SK-N-SH (cell line): Measurements from ENCODE around the gene CST6. TPM values are rescaled to one million over a fixed set of nuclear protein-coding genes. Genes with fewer than 3 reads are reported as not detected.

Experiments
- CTCF ChIA-PET: fragments of 300-600, 350-600 bp; formaldehyde crosslinking; extraction: SDS; loops from one replicate; lab custom pipeline; 2021; lab: Yijun Ruan, JAX
- POLR2A ChIA-PET: fragments of 350-600 bp; sonication (Branson Sonifier 250); formaldehyde crosslinking; extraction: SDS; loops from one replicate; lab custom pipeline; 2020; ENCODE audit warnings: antibody characterized with exemption, inconsistent platforms; lab: Yijun Ruan, JAX
- DNase-seq: peaks from one replicate; pipeline ENCODE4 v3.0.0; 2012
- H2AFZ ChIP-seq: fragments of 200-600 bp; sonication (generic); 2 replicates; pipeline ENCODE4 v1.8.1; 2016; ENCODE audit warnings: antibody characterized with exemption, mild to moderate bottlenecking, low read depth
- H3F3A ChIP-seq: fragments of 200-600 bp; sonication (generic); replicated peaks from 2 replicates; pipeline ENCODE3; 2016; ENCODE audit warnings: antibody characterized with exemption, mild to moderate bottlenecking; ENCODE audit not compliant: insufficient read depth
- H3K27ac ChIP-seq, 2 experiments: fragments of 200-500 bp in 1 of 2; fragments of 200-600 bp in 1 of 2; sonication (Bioruptor generic) in 1 of 2; sonication (generic), shearing (Covaris generic) in 1 of 2; 2 replicates each; pipeline versions ENCODE4 v1.5.1 to v1.6.1; 2014 to 2016; ENCODE audit warnings: low read depth in 2 of 2, inconsistent platforms in 1 of 2, low read length in 1 of 2, mild to moderate bottlenecking in 1 of 2, mixed read lengths in 1 of 2
- H3K27me3 ChIP-seq: fragments of 200-600 bp; sonication (generic), shearing (Covaris generic); 2 replicates; pipeline ENCODE4 v1.6.1; 2016; ENCODE audit warnings: mixed run types; ENCODE audit not compliant: insufficient read depth
- H3K36me3 ChIP-seq, 2 experiments: fragments of 200-500 bp in 1 of 2; fragments of 200-600 bp in 1 of 2; sonication (Bioruptor generic) in 1 of 2; sonication (generic) in 1 of 2; replicated peaks in 1 of 2; 2 replicates each; pipeline versions ENCODE3 to v1.5.1; 2014 to 2016; ENCODE audit warnings: low read length in 1 of 2, mild to moderate bottlenecking in 1 of 2; ENCODE audit not compliant: insufficient read depth in 2 of 2, control insufficient read depth in 1 of 2
- H3K4me1 ChIP-seq, 2 experiments: fragments of 200-500 bp in 1 of 2; fragments of 200-600 bp in 1 of 2; sonication (Bioruptor generic) in 1 of 2; sonication (generic), shearing (Covaris generic) in 1 of 2; 2 replicates each; pipeline versions ENCODE4 v1.5.1 to v1.6.1; 2014 to 2016; ENCODE audit warnings: low read depth in 1 of 2, low read length in 1 of 2, mixed run types in 1 of 2; ENCODE audit not compliant: insufficient read depth in 2 of 2, control insufficient read depth in 1 of 2
- H3K4me2 ChIP-seq: fragments of 200-600 bp; sonication (generic), shearing (Covaris generic); 2 replicates; pipeline ENCODE4 v1.6.1; 2017; ENCODE audit warnings: mixed run types
- H3K4me3 ChIP-seq, 2 experiments: fragments of 200-500 bp in 1 of 2; fragments of 200-600 bp in 1 of 2; sonication (Bioruptor generic) in 1 of 2; sonication (generic), shearing (Covaris generic) in 1 of 2; 2 replicates each; pipeline versions ENCODE4 v1.5.1 to v1.8.1; 2014 to 2016; ENCODE audit warnings: low read depth in 2 of 2, inconsistent platforms in 1 of 2, low read length in 1 of 2, mild to moderate bottlenecking in 1 of 2, mixed read lengths in 1 of 2, moderate library complexity in 1 of 2
- H3K79me2 ChIP-seq: fragments of 200-600 bp; sonication (generic); 2 replicates; pipeline ENCODE4 v1.8.1; 2017; ENCODE audit warnings: mild to moderate bottlenecking; ENCODE audit not compliant: insufficient read depth
- H3K9ac ChIP-seq: fragments of 200-600 bp; sonication (generic); 2 replicates; pipeline ENCODE4 v1.6.1; 2017; ENCODE audit warnings: mixed run types
- H3K9me2 ChIP-seq: fragments of 200-600 bp; sonication (generic); 2 replicates; pipeline ENCODE4 v1.6.1; 2017; ENCODE audit warnings: mixed run types
- H3K9me3 ChIP-seq: fragments of 200-600 bp; sonication (generic); 2 replicates; pipeline ENCODE4 v1.6.1; 2017; ENCODE audit warnings: mixed run types, mild to moderate bottlenecking, moderate library complexity
- H4K20me1 ChIP-seq: fragments of 200-600 bp; sonication (generic); 2 replicates; pipeline ENCODE4 v1.6.1; 2017; ENCODE audit warnings: mild to moderate bottlenecking, mixed run types; ENCODE audit not compliant: insufficient read depth
- CHD2 ChIP-seq: fragments of 150-350 bp; IDR thresholded peaks from 2 replicates; pipeline ENCODE4 v1.6.1; 2018; ENCODE audit warnings: low read length; ENCODE audit not compliant: partially characterized antibody
- ELF1 ChIP-seq: IDR thresholded peaks from 2 replicates; pipeline ENCODE4 v1.4.0; 2012
- EZH2phosphoT487 ChIP-seq: fragments of 200-600 bp; sonication (generic); IDR thresholded peaks from 2 replicates; pipeline ENCODE4 v1.6.1; 2017; ENCODE audit warnings: low read depth, mixed run types, mild to moderate bottlenecking, antibody characterized with exemption, moderate library complexity, borderline replicate concordance
- FOSL2 ChIP-seq: IDR thresholded peaks from 2 replicates; pipeline ENCODE4 v1.4.0; 2012; ENCODE audit warnings: low read depth, mild to moderate bottlenecking, moderate library complexity, borderline replicate concordance
- FOXM1 ChIP-seq: IDR thresholded peaks from 2 replicates; pipeline ENCODE4 v1.4.0; 2012; ENCODE audit warnings: low read depth, mild to moderate bottlenecking
- GABPA ChIP-seq: IDR thresholded peaks from 2 replicates; pipeline ENCODE4 v1.4.0; 2012; ENCODE audit warnings: low read depth, mild to moderate bottlenecking
- GATA2 ChIP-seq: sonication (generic); formaldehyde crosslinking; IDR thresholded peaks from 2 replicates; pipeline ENCODE4 v1.5.0; 2020; ENCODE audit warnings: mild to moderate bottlenecking, missing genetic modification reagents
- JUND ChIP-seq: IDR thresholded peaks from 2 replicates; pipeline ENCODE4 v1.4.0; 2012
- MEF2A ChIP-seq: IDR thresholded peaks from 2 replicates; pipeline ENCODE4 v1.4.0; 2012; ENCODE audit warnings: low read depth, borderline replicate concordance
- MXI1 ChIP-seq: IDR thresholded peaks from 2 replicates; pipeline ENCODE4 v1.6.1; 2012; ENCODE audit warnings: mild to moderate bottlenecking, low read depth, low read length, improper control_type of control experiment
- NFIC ChIP-seq: IDR thresholded peaks from 2 replicates; pipeline ENCODE4 v1.4.0; 2012; ENCODE audit warnings: borderline replicate concordance
- NRF1 ChIP-seq: IDR thresholded peaks from 2 replicates; pipeline ENCODE4 v1.6.1; 2012; ENCODE audit warnings: low read depth, mild to moderate bottlenecking, low read length
- RFX5 ChIP-seq: IDR thresholded peaks from 2 replicates; pipeline ENCODE4 v1.6.1; 2012; ENCODE audit warnings: mild to moderate bottlenecking, improper control_type of control experiment, low read length
- RXRA ChIP-seq: IDR thresholded peaks from 2 replicates; pipeline ENCODE4 v1.4.0; 2012; ENCODE audit warnings: low read depth, mild to moderate bottlenecking, borderline replicate concordance
- SMC3 ChIP-seq: IDR thresholded peaks from 2 replicates; pipeline ENCODE4 v1.6.1; 2012; ENCODE audit warnings: low read depth, low read length, improper control_type of control experiment
- TEAD4 ChIP-seq: IDR thresholded peaks from 2 replicates; pipeline ENCODE4 v1.4.0; 2012; ENCODE audit warnings: mild to moderate bottlenecking, borderline replicate concordance; ENCODE audit not compliant: insufficient read depth
- WGBS: methylation state at CpG from one replicate; pipeline ENCODE4 v1.1.6; 2017; ENCODE audit warnings: low lambda C conversion rate; 5-methylcytosine and 5-hydroxymethylcytosine counted together
- polyA plus RNA-seq, 3 experiments: library from polyadenylated mRNA; depleted of rRNA; stranded (reverse); fragments of >200 nt; gene quantifications; 2 replicates each; pipeline ENCODE4 v1.2.3, GENCODE V29; 2012
- TF ChIP-seq, protein P1 (sequence below): IDR thresholded peaks from 2 replicates; pipeline ENCODE4 v1.4.0; 2012; ENCODE audit warnings: low read depth
- TF ChIP-seq, protein P2 (sequence below): IDR thresholded peaks from 2 replicates; pipeline ENCODE4; 2012
- TF ChIP-seq, protein P3 (sequence below): fragments of 200-600 bp; sonication (generic); IDR thresholded peaks from 2 replicates; pipeline ENCODE4 v1.6.1; 2017; ENCODE audit warnings: antibody characterized with exemption, mild to moderate bottlenecking, moderate library complexity
- TF ChIP-seq, protein P4 (sequence below): fragments of 150-350 bp; IDR thresholded peaks from 2 replicates; pipeline ENCODE4 v1.6.1; 2016; ENCODE audit warnings: mild to moderate bottlenecking, low read depth, low read length

The CST6 gene
- polyA plus RNA-seq, 1 of the 3 experiments (the other 2 are of a cell fraction) = 0.90 TPM

DNA sequence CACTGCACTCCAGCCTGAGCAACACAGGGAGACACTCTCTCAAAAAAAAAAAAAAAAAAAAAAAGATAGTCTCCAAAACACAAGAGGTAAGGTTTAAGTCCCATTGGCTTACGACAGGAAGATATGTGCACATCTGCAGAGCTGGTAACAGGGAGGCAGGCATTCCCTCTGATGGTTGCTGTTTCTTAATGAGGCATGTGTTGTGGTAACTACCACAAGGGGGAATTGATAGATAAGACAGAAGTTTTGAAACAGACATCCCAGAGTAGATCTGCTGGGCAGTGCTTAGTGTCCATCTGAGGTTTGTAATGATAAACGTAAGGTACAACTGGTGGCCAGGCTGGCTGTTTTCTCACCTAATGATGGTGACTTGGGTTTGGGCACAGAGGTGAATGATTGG lies 14.5 kb upstream of the CST6 start:
- H4K20me1 ChIP-seq = peaks cover 4% of the 10 kb centered on the region; the same call in 1 of the 2 replicates
- no peak overlapping the region for H3K4me2 ChIP-seq
- H3K9me2 ChIP-seq = no peaks in the 10 kb centered on the region
- peaks cover 4 to 6% of the 10 kb centered on the region in 2 experiments; a peak in 3 of 4 replicates for H3K4me1 ChIP-seq
- WGBS = 97% methylated on average over 2 of the region's 2 CpGs
- peaks cover 49% of the 10 kb centered on the region for H3K79me2 ChIP-seq
- no peak overlapping the region for H3K27ac ChIP-seq
- H3K27me3 ChIP-seq = no peaks in the 10 kb centered on the region
- no peaks in the 10 kb centered on the region for H3K9me3 ChIP-seq
- POLR2A ChIA-PET = no interaction called here
- no peak overlapping the region for H2AFZ ChIP-seq
- no peak for DNase-seq
- TF ChIP-seq SMC3 = no peak
- TF ChIP-seq, protein P1, sequence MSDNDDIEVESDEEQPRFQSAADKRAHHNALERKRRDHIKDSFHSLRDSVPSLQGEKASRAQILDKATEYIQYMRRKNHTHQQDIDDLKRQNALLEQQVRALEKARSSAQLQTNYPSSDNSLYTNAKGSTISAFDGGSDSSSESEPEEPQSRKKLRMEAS = no peak
- TF ChIP-seq FOSL2 = no peak
- TF ChIP-seq GATA2 = no peak
- TF ChIP-seq RFX5 = no peak
- no peak for TF ChIP-seq FOXM1
- TF ChIP-seq NFIC = no peak
- TF ChIP-seq, protein P2, sequence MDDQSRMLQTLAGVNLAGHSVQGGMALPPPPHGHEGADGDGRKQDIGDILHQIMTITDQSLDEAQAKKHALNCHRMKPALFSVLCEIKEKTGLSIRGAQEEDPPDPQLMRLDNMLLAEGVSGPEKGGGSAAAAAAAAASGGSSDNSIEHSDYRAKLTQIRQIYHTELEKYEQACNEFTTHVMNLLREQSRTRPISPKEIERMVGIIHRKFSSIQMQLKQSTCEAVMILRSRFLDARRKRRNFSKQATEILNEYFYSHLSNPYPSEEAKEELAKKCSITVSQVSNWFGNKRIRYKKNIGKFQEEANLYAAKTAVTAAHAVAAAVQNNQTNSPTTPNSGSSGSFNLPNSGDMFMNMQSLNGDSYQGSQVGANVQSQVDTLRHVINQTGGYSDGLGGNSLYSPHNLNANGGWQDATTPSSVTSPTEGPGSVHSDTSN = no peak
- no peak for TF ChIP-seq ELF1
- no peak for TF ChIP-seq MXI1
- TF ChIP-seq NRF1 = no peak
- no peak for TF ChIP-seq GABPA
- TF ChIP-seq, protein P3, sequence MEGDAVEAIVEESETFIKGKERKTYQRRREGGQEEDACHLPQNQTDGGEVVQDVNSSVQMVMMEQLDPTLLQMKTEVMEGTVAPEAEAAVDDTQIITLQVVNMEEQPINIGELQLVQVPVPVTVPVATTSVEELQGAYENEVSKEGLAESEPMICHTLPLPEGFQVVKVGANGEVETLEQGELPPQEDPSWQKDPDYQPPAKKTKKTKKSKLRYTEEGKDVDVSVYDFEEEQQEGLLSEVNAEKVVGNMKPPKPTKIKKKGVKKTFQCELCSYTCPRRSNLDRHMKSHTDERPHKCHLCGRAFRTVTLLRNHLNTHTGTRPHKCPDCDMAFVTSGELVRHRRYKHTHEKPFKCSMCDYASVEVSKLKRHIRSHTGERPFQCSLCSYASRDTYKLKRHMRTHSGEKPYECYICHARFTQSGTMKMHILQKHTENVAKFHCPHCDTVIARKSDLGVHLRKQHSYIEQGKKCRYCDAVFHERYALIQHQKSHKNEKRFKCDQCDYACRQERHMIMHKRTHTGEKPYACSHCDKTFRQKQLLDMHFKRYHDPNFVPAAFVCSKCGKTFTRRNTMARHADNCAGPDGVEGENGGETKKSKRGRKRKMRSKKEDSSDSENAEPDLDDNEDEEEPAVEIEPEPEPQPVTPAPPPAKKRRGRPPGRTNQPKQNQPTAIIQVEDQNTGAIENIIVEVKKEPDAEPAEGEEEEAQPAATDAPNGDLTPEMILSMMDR = no peak
- no peak for TF ChIP-seq JUND
- TF ChIP-seq CHD2 = no peak
- TF ChIP-seq RXRA = no peak
- TF ChIP-seq, protein P4, sequence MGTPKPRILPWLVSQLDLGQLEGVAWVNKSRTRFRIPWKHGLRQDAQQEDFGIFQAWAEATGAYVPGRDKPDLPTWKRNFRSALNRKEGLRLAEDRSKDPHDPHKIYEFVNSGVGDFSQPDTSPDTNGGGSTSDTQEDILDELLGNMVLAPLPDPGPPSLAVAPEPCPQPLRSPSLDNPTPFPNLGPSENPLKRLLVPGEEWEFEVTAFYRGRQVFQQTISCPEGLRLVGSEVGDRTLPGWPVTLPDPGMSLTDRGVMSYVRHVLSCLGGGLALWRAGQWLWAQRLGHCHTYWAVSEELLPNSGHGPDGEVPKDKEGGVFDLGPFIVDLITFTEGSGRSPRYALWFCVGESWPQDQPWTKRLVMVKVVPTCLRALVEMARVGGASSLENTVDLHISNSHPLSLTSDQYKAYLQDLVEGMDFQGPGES = no peak
- no peak for TF ChIP-seq EZH2phosphoT487
- TF ChIP-seq TEAD4 = no peak
- TF ChIP-seq MEF2A = no peak
- TF ChIP-seq, all 33 proteins: peak for 0
- H3K4me3 ChIP-seq = no peak overlapping the region
- CTCF ChIA-PET = interaction anchor here (0.7 to 20.1 kb wide), 3 partner anchors 9 to 110 kb away, joined by 4 to 261 read pairs (median 15); partner anchors contain the start of genes CCDC85B, CTSW and FIBP
- H3F3A ChIP-seq = peaks cover 23% of the 10 kb centered on the region
- peaks cover 30 to 35% of the 10 kb centered on the region in 2 experiments for H3K36me3 ChIP-seq
- H3K9ac ChIP-seq = no peak overlapping the region
